Measurements from ENCODE around the gene ADK. TPM values are rescaled to one million over a fixed set of nuclear protein-coding genes. Genes with fewer than 3 reads are reported as not detected.

Gene ADK
- total and polyA plus RNA-seq, 2 of the 13 experiments (the other 11 are each of a cell fraction or from before 2014, with no cell fraction given) = 48.6 to 79.1 TPM

DNA sequence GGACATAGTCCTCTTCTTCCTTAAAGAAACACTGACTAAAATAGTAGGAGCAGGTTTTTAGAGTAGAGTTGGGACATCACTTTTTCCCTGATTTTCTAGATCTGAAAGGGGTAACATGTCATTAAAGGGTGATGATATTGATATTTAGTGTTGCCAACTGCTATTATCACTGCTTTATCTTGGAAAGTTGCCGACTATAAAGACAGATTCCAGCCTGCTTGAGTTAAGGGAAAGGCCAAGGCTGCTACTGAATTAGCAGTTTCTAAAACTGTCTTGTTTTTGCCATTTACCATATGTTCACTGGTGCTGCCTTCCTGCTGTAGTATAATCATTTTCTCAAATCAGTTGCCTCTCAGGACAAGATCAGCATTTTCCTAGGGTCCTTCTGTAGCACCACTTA is 30.1 kb upstream of the ADK start (continued):
- TF ChIP-seq ZNF574 (CRISPR knock-in tag; IDR thresholded peaks at IDR 0.05) = no peak
- TF ChIP-seq REST (IDR thresholded peaks at IDR 0.05; ENCODE audit: borderline replicate concordance in 1 of 2, low read depth in 1 of 2, low read length in 2 of 2) = no peak
- no peak for TF ChIP-seq CHCHD3 (CRISPR knock-in tag; IDR thresholded peaks at IDR 0.05)
- no peak for TF ChIP-seq STAT5B (CRISPR knock-in tag; IDR thresholded peaks at IDR 0.05)
- TF ChIP-seq SNAI1 (CRISPR knock-in tag; IDR thresholded peaks at IDR 0.05; ENCODE audit: borderline replicate concordance) = no peak
- no peak for TF ChIP-seq FOXO4 (CRISPR knock-in tag; conservative IDR thresholded peaks at IDR 0.05)
- no peak for TF ChIP-seq ZNF605 (CRISPR knock-in tag; IDR thresholded peaks at IDR 0.05)
- TF ChIP-seq, protein P1, sequence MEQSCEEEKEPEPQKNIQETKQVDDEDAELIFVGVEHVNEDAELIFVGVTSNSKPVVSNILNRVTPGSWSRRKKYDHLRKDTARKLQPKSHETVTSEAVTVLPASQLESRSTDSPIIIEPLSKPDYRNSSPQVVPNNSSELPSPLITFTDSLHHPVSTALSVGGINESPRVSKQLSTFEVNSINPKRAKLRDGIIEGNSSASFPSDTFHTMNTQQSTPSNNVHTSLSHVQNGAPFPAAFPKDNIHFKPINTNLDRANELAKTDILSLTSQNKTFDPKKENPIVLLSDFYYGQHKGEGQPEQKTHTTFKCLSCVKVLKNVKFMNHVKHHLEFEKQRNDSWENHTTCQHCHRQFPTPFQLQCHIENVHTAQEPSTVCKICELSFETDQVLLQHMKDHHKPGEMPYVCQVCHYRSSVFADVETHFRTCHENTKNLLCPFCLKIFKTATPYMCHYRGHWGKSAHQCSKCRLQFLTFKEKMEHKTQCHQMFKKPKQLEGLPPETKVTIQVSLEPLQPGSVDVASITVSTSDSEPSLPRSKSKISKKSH (CRISPR knock-in tag; IDR thresholded peaks at IDR 0.05; ENCODE audit: borderline replicate concordance) = no peak
- TF ChIP-seq ZNF704 (CRISPR knock-in tag; IDR thresholded peaks at IDR 0.05; ENCODE audit: borderline replicate concordance) = no peak
